DND-41 (cell line): Measurements from ENCODE around the gene RAB3GAP2.

Source experiments
- ATAC-seq: fragments of 200-7000 bp; cut with Tn5 transposase; 3 replicates; pipeline ENCODE4 v1.9.1; 2021; ENCODE audit warnings: low read depth; ENCODE audit not compliant: insufficient read depth
- DNase-seq: peaks from one replicate; pipeline ENCODE4 v3.0.0-alpha.2; 2020
- H2AFZ ChIP-seq: 2 replicates; pipeline ENCODE4 v1.6.0; 2012; ENCODE audit warnings: low read depth, low read length
- H3K27ac ChIP-seq: 2 replicates; pipeline ENCODE4 v1.5.1; 2012; ENCODE audit warnings: low read length, inconsistent platforms
- H3K27me3 ChIP-seq: fragments of 200-600 bp; sonication (generic); 2 replicates; pipeline ENCODE4 v1.6.0; 2012; ENCODE audit warnings: low read length, mild to moderate bottlenecking, inconsistent platforms; ENCODE audit not compliant: insufficient read depth, poor library complexity
- H3K36me3 ChIP-seq: 2 replicates; pipeline ENCODE4 v1.5.1; 2012; ENCODE audit warnings: low read length, inconsistent platforms; ENCODE audit not compliant: insufficient read depth
- H3K4me1 ChIP-seq: 2 replicates; pipeline ENCODE4 v1.5.1; 2012; ENCODE audit warnings: mild to moderate bottlenecking, low read length; ENCODE audit not compliant: insufficient read depth
- H3K4me2 ChIP-seq: 2 replicates; pipeline ENCODE4 v1.6.0; 2012; ENCODE audit warnings: mild to moderate bottlenecking, moderate library complexity, low read length, inconsistent platforms; ENCODE audit not compliant: insufficient read depth
- H3K4me3 ChIP-seq, 2 experiments: fragments of 200-600 bp in 1 of 2; shearing (Covaris generic) in 1 of 2; 2 replicates each; pipeline ENCODE4 v1.5.1; 2012 to 2016; ENCODE audit warnings: inconsistent platforms in 2 of 2, low read length in 2 of 2, mild to moderate bottlenecking in 2 of 2, low read depth in 1 of 2, moderate library complexity in 1 of 2
- H3K79me2 ChIP-seq: 2 replicates; pipeline ENCODE4 v1.6.0; 2012; ENCODE audit warnings: low read length, inconsistent platforms; ENCODE audit not compliant: insufficient read depth
- H3K9ac ChIP-seq: 2 replicates; pipeline ENCODE4 v1.6.0; 2012; ENCODE audit warnings: low read depth, mild to moderate bottlenecking, inconsistent platforms, low read length, moderate library complexity
- H3K9me3 ChIP-seq: 2 replicates; pipeline ENCODE4 v1.5.1; 2012; ENCODE audit warnings: low read length, moderate library complexity, mild to moderate bottlenecking, inconsistent platforms; ENCODE audit not compliant: insufficient read depth, severe bottlenecking
- H4K20me1 ChIP-seq: 2 replicates; pipeline ENCODE4 v1.6.0; 2012; ENCODE audit warnings: low read length; ENCODE audit not compliant: insufficient read depth
- EZH2 ChIP-seq: IDR thresholded peaks from 3 replicates; pipeline ENCODE4 v1.6.1; 2012; ENCODE audit warnings: borderline replicate concordance, low read depth, mild to moderate bottlenecking, moderate library complexity, low read length, inconsistent platforms; ENCODE audit not compliant: severe bottlenecking
- TF ChIP-seq, protein P1 (sequence below): IDR thresholded peaks from 2 replicates; pipeline ENCODE4 v1.5.1; 2012; ENCODE audit warnings: borderline replicate concordance, low read length, moderate library complexity, mild to moderate bottlenecking; ENCODE audit not compliant: poor library complexity, severe bottlenecking; ENCODE audit errors: extremely low read depth

RAB3GAP2 gene

DNA sequence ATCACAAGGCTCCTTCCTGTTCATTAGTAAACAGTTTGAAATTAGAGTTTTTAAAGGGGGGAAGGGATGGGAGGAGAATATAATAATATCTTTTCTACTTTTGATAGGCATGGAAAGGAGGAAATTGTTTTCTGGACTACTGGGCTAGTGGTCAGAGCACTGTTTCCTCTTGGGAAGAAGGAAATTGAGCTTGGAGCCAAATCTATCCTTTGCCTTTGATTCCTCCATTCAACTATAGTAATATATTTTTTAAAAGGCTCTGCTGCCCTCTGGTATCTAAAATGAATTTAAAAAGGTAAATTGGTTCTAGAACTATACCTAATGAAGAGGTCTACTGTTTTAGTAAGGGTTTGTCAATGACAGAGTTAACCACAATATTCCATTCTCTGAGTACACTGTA lies 172.4 kb downstream of the RAB3GAP2 start:
- no peak overlapping the region for H3K27ac ChIP-seq
- peaks cover 25% of the 10 kb centered on the region for H3K79me2 ChIP-seq
- DNase-seq: no peak
- peaks cover 65% of the 10 kb centered on the region for H3K36me3 ChIP-seq
- H4K20me1 ChIP-seq: no peaks in the 10 kb centered on the region
- H3K4me3 ChIP-seq: no peak overlapping the region
- no peaks in the 10 kb centered on the region for H3K27me3 ChIP-seq
- peaks cover 19% of the 10 kb centered on the region for H3K4me1 ChIP-seq
- no peak for ATAC-seq
- no peak overlapping the region for H2AFZ ChIP-seq
- no peak overlapping the region for H3K9ac ChIP-seq
- H3K4me2 ChIP-seq: no peak overlapping the region
- no peaks in the 10 kb centered on the region for H3K9me3 ChIP-seq
- TF ChIP-seq EZH2: no peak
- TF ChIP-seq, protein P1, sequence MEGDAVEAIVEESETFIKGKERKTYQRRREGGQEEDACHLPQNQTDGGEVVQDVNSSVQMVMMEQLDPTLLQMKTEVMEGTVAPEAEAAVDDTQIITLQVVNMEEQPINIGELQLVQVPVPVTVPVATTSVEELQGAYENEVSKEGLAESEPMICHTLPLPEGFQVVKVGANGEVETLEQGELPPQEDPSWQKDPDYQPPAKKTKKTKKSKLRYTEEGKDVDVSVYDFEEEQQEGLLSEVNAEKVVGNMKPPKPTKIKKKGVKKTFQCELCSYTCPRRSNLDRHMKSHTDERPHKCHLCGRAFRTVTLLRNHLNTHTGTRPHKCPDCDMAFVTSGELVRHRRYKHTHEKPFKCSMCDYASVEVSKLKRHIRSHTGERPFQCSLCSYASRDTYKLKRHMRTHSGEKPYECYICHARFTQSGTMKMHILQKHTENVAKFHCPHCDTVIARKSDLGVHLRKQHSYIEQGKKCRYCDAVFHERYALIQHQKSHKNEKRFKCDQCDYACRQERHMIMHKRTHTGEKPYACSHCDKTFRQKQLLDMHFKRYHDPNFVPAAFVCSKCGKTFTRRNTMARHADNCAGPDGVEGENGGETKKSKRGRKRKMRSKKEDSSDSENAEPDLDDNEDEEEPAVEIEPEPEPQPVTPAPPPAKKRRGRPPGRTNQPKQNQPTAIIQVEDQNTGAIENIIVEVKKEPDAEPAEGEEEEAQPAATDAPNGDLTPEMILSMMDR: no peak
